ENCODE data around the gene LCMT1. TPM values are rescaled to one million over a fixed set of nuclear protein-coding genes. Genes with fewer than 3 reads are reported as not detected.
A peak's percentile ranks its signal among the peaks of the same experiment; 100 is the strongest.

LCMT1 gene
- polyA plus RNA-seq, 3 donors: 27.2 to 34.2 (median 33.1) TPM

- Histone ChIP-seq H3K4me2 (replicated peaks; ENCODE audit: extremely low read depth, low read length, poor library complexity, severe bottlenecking) (no peak overlapping the region), H3K9me3 (replicated peaks in 1 of 2; ENCODE audit: control insufficient read depth in 1 of 2, insufficient read depth in 1 of 2, low read length in 2 of 2) (no peaks in the 10 kb centered on the region), H3K36me3 (replicated peaks in 1 of 2; ENCODE audit: control insufficient read depth in 1 of 2, insufficient read depth in 2 of 2, low read length in 2 of 2) (no peaks in the 10 kb centered on the region), H2AFZ (ENCODE audit: insufficient read depth, low read depth, low read length, poor library complexity, severe bottlenecking) (no peak overlapping the region), H3K9ac (ENCODE audit: insufficient read depth, low read length, poor library complexity, severe bottlenecking) (no peak overlapping the region), H3K4me1 (ENCODE audit: control insufficient read depth in 1 of 2, insufficient read depth in 2 of 2, low read length in 2 of 2) (peaks cover 20 to 24% of the 10 kb centered on the region in 2 donors), H3K27me3 (ENCODE audit: control insufficient read depth in 2 of 2, insufficient read depth in 2 of 2, low read length in 2 of 2) (no peaks in the 10 kb centered on the region), H3K4me3 (replicated peaks in 1 of 3; ENCODE audit: low read depth in 2 of 3, low read length in 3 of 3) (no peak overlapping the region), H4K20me1 (ENCODE audit: insufficient read depth, low read length) (no peaks in the 10 kb centered on the region), H3K79me2 (ENCODE audit: insufficient read depth, low read length) (no peaks in the 10 kb centered on the region), H3K27ac (ENCODE audit: low read depth in 1 of 2, low read length in 2 of 2) (no peak overlapping the region)
- H3K4me1 Mint-ChIP-seq: peaks cover 23% of the 10 kb centered on the region
- no peak for TF ChIP-seq CTCF (IDR thresholded peaks at IDR 0.05)
- 79% methylated on average over 9 of the region's 10 CpGs for WGBS (ENCODE audit: insufficient coverage)
- intact Hi-C loops (cut with micrococcal nuclease): no loop called here
- no peaks in the 10 kb centered on the region for H3K27me3 Mint-ChIP-seq (ENCODE audit: low read depth in 3 of 3)
- H3K36me3 Mint-ChIP-seq: no peaks in the 10 kb centered on the region
- H3K9me3 Mint-ChIP-seq: no peaks in the 10 kb centered on the region
- H3K4me3 Mint-ChIP-seq: no peak overlapping the region
- peak overlapping the region in 1 of 7 donors; percentile 21 for H3K27ac Mint-ChIP-seq
- no peak for DNase-seq
Observed at GRCh38 chr16:25092441-25092840, 19.1 kb upstream of the LCMT1 start.

- WGBS (ENCODE audit: insufficient coverage): 0% methylated on average over 1 of the region's 10 CpGs
- Mint-ChIP-seq H3K27me3 (ENCODE audit: low read depth in 3 of 3) (no peaks in the 10 kb centered on the region), H3K4me3 (peak overlapping the region; percentile 51 to 75)
Observed at GRCh38 chr16:25093208-25094061, 18.1 kb upstream of the LCMT1 start.

More at GRCh38 chr16:25093208-25094061, 18.1 kb upstream of the LCMT1 start:
- intact Hi-C loops (cut with micrococcal nuclease): no loop called here
- H3K9me3 Mint-ChIP-seq: no peaks in the 10 kb centered on the region
- TF ChIP-seq CTCF (IDR thresholded peaks at IDR 0.05): no peak
- Histone ChIP-seq H3K27me3 (ENCODE audit: control insufficient read depth in 2 of 2, insufficient read depth in 2 of 2, low read length in 2 of 2) (no peaks in the 10 kb centered on the region), H3K9ac (ENCODE audit: insufficient read depth, low read length, poor library complexity, severe bottlenecking) (peak overlapping the region; percentile 33), H3K4me2 (replicated peaks; ENCODE audit: extremely low read depth, low read length, poor library complexity, severe bottlenecking) (peak overlapping the region; percentile 46), H4K20me1 (ENCODE audit: insufficient read depth, low read length) (no peaks in the 10 kb centered on the region), H3K27ac (ENCODE audit: low read depth in 1 of 2, low read length in 2 of 2) (peak overlapping the region in 1 of 2 donors; percentile 61), H3K4me3 (replicated peaks in 1 of 3; ENCODE audit: low read depth in 2 of 3, low read length in 3 of 3) (peak overlapping the region; percentile 12 to 49 (median 25)), H2AFZ (ENCODE audit: insufficient read depth, low read depth, low read length, poor library complexity, severe bottlenecking) (peak overlapping the region; percentile 70), H3K9me3 (replicated peaks in 1 of 2; ENCODE audit: control insufficient read depth in 1 of 2, insufficient read depth in 1 of 2, low read length in 2 of 2) (no peaks in the 10 kb centered on the region), H3K79me2 (ENCODE audit: insufficient read depth, low read length) (no peaks in the 10 kb centered on the region), H3K4me1 (ENCODE audit: control insufficient read depth in 1 of 2, insufficient read depth in 2 of 2, low read length in 2 of 2) (peaks cover 20 to 24% of the 10 kb centered on the region in 2 donors), H3K36me3 (replicated peaks in 1 of 2; ENCODE audit: control insufficient read depth in 1 of 2, insufficient read depth in 2 of 2, low read length in 2 of 2) (no peaks in the 10 kb centered on the region)
- peaks cover 23% of the 10 kb centered on the region for H3K4me1 Mint-ChIP-seq
- DNase-seq: peak in 1 of 3 donors; percentile 10
- peak overlapping the region in 4 of 7 donors; percentile 51 to 73 (median 69) for H3K27ac Mint-ChIP-seq
- H3K36me3 Mint-ChIP-seq: no peaks in the 10 kb centered on the region

Measured in CD14-positive monocyte (primary cell).